HCT116 (cell line): ENCODE results near the gene RCSD1.

Experiments used
- CEBPB ChIP-seq: IDR thresholded peaks from 2 replicates; pipeline ENCODE4 v1.6.1; 2012; ENCODE audit warnings: low read depth
- EZH2 ChIP-seq: fragments of 200-600 bp; sonication (generic); IDR thresholded peaks from 2 replicates; pipeline ENCODE4 v1.6.1; 2017; ENCODE audit warnings: antibody characterized with exemption, mixed run types
- EZH2phosphoT487 ChIP-seq: fragments of 200-600 bp; IDR thresholded peaks from 2 replicates; pipeline ENCODE4 v1.6.1; 2018; ENCODE audit warnings: antibody characterized with exemption, borderline replicate concordance
- FOSL1 ChIP-seq: IDR thresholded peaks from 2 replicates; pipeline ENCODE4 v1.6.1; 2012; ENCODE audit warnings: low read depth
- POLR2A ChIP-seq: IDR thresholded peaks from 2 replicates; pipeline ENCODE4 v1.7.0; 2011; ENCODE audit warnings: borderline replicate concordance; ENCODE audit not compliant: insufficient read depth, insufficient read length; ENCODE audit errors: extremely low read depth
- POLR2AphosphoS5 ChIP-seq: IDR thresholded peaks from 2 replicates; pipeline ENCODE4 v1.6.1; 2011; ENCODE audit warnings: mild to moderate bottlenecking, low read depth, low read length, moderate library complexity
- RAD21 ChIP-seq: IDR thresholded peaks from 2 replicates; pipeline ENCODE4 v1.6.1; 2012; ENCODE audit warnings: low read depth, mild to moderate bottlenecking
- TCF7L2 ChIP-seq: IDR thresholded peaks from 2 replicates; pipeline ENCODE4 v1.7.0; 2011; ENCODE audit warnings: borderline replicate concordance, inconsistent platforms; ENCODE audit not compliant: insufficient read depth, insufficient read length; ENCODE audit errors: extremely low read depth
- YY1 ChIP-seq: IDR thresholded peaks from 2 replicates; pipeline ENCODE4 v1.6.1; 2011; ENCODE audit warnings: low read length, low read depth, moderate library complexity, mild to moderate bottlenecking; ENCODE audit not compliant: insufficient replicate concordance; ENCODE audit errors: extremely low read depth
- ZFX ChIP-seq: fragments of 450-650 bp; IDR thresholded peaks from 2 replicates; pipeline ENCODE4 v1.6.1; 2017
- TF ChIP-seq, protein P1 (sequence below), 3 experiments: fragments of 200-600 bp in 1 of 3; sonication (generic) in 1 of 3; IDR thresholded peaks in 2 of 3; conservative IDR thresholded peaks in 1 of 3; 2 replicates each; pipeline ENCODE4 v1.5.1; 2012 to 2017; ENCODE audit warnings: low read depth in 2 of 3, low read length in 2 of 3, antibody characterized with exemption in 1 of 3, borderline replicate concordance in 1 of 3, control low read depth in 1 of 3, mild to moderate bottlenecking in 1 of 3, mixed read lengths in 1 of 3, mixed run types in 1 of 3, moderate library complexity in 1 of 3; ENCODE audit not compliant: insufficient read depth in 1 of 3
- TF ChIP-seq, protein P2 (sequence below): IDR thresholded peaks from 2 replicates; pipeline ENCODE4 v1.6.1; 2011; ENCODE audit warnings: mild to moderate bottlenecking, low read length, moderate library complexity; ENCODE audit not compliant: insufficient replicate concordance; ENCODE audit errors: extremely low read depth
- TF ChIP-seq, protein P3 (sequence below): IDR thresholded peaks from 2 replicates; pipeline ENCODE4 v1.6.1; 2012

DNA sequence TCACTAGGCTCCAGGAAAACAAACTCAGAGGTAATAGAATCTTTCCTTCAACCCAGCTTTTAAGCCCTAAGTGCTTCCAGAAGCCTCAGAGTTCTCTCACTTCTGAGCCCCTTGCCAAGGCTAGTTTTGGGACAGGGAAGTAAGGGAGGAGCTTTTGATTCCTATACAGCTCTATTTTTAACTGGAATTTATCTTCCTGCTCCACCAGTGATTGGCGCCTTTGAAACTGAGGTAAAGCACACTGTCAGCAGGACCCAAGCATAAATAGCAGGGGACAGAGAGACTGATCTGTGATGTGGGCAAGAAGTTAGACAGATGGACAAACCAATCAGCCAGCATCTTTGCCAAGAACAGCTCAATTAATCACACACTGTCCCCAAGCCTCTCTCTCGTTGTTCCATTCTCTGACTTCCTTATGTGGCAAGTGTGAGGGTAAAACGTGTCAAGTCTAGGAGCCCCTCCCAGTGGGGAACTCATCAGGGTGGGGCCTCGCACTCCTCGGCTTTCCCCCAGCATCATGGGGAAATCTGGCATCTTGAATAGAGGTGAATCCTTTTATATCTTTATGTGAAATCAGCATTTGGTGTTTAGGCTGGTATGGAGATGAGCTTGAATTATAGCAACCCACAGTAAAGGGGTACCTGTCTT, 51.5 kb downstream of the RCSD1 start:
- TF ChIP-seq, protein P1, sequence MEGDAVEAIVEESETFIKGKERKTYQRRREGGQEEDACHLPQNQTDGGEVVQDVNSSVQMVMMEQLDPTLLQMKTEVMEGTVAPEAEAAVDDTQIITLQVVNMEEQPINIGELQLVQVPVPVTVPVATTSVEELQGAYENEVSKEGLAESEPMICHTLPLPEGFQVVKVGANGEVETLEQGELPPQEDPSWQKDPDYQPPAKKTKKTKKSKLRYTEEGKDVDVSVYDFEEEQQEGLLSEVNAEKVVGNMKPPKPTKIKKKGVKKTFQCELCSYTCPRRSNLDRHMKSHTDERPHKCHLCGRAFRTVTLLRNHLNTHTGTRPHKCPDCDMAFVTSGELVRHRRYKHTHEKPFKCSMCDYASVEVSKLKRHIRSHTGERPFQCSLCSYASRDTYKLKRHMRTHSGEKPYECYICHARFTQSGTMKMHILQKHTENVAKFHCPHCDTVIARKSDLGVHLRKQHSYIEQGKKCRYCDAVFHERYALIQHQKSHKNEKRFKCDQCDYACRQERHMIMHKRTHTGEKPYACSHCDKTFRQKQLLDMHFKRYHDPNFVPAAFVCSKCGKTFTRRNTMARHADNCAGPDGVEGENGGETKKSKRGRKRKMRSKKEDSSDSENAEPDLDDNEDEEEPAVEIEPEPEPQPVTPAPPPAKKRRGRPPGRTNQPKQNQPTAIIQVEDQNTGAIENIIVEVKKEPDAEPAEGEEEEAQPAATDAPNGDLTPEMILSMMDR (IDR thresholded peaks at IDR 0.05 in 2 of 3, conservative IDR thresholded peaks at IDR 0.05 in 1 of 3; ENCODE audit: borderline replicate concordance in 1 of 3, insufficient read depth in 1 of 3, low read depth in 2 of 3, low read length in 2 of 3): no peak
- no peak for TF ChIP-seq POLR2A
- no peak for TF ChIP-seq EZH2
- no peak for TF ChIP-seq POLR2AphosphoS5
- TF ChIP-seq, protein P2, sequence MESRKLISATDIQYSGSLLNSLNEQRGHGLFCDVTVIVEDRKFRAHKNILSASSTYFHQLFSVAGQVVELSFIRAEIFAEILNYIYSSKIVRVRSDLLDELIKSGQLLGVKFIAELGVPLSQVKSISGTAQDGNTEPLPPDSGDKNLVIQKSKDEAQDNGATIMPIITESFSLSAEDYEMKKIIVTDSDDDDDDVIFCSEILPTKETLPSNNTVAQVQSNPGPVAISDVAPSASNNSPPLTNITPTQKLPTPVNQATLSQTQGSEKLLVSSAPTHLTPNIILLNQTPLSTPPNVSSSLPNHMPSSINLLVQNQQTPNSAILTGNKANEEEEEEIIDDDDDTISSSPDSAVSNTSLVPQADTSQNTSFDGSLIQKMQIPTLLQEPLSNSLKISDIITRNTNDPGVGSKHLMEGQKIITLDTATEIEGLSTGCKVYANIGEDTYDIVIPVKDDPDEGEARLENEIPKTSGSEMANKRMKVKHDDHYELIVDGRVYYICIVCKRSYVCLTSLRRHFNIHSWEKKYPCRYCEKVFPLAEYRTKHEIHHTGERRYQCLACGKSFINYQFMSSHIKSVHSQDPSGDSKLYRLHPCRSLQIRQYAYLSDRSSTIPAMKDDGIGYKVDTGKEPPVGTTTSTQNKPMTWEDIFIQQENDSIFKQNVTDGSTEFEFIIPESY: no peak
- no peak for TF ChIP-seq EZH2phosphoT487
- TF ChIP-seq FOSL1: no peak
- TF ChIP-seq YY1: no peak
- TF ChIP-seq CEBPB: no peak
- TF ChIP-seq ZFX: no peak
- no peak for TF ChIP-seq TCF7L2
- TF ChIP-seq, protein P3, sequence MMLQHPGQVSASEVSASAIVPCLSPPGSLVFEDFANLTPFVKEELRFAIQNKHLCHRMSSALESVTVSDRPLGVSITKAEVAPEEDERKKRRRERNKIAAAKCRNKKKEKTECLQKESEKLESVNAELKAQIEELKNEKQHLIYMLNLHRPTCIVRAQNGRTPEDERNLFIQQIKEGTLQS: no peak
- no peak for TF ChIP-seq RAD21
